ENCODE results near the gene ACTL10.

DNA sequence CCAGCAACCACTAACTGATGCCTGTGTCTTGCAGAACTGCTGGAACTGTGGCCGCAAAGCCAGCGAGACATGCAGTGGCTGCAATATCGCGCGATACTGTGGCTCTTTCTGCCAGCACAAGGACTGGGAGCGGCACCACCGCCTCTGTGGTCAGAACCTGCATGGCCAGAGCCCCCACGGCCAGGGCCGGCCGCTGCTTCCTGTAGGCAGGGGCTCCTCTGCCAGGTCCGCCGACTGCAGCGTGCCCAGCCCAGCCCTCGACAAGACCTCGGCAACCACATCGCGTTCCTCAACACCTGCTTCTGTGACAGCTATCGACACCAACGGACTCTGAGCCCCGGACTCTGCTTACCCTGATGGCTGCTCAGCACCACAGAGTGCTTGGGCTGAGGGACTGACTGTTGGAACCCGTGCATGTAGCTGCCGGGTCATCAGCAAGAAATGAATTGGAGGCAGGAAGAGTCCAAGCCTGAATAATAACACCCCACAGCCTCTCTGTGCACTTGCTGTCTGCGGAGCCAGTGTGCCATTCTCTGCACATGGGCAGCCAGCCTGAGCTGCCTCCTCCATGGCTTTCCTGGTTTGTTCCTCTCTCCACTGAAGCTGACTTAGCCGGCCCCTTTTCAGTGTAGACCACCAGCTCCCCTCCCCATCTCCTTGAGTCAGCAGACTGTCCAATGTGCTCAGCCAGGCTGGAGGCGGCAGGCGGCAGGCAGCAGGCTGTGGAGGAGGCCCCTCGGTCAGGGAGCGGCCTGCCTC lies 22.3 kb upstream of the ACTL10 start:
- TF ChIP-seq, protein P1, sequence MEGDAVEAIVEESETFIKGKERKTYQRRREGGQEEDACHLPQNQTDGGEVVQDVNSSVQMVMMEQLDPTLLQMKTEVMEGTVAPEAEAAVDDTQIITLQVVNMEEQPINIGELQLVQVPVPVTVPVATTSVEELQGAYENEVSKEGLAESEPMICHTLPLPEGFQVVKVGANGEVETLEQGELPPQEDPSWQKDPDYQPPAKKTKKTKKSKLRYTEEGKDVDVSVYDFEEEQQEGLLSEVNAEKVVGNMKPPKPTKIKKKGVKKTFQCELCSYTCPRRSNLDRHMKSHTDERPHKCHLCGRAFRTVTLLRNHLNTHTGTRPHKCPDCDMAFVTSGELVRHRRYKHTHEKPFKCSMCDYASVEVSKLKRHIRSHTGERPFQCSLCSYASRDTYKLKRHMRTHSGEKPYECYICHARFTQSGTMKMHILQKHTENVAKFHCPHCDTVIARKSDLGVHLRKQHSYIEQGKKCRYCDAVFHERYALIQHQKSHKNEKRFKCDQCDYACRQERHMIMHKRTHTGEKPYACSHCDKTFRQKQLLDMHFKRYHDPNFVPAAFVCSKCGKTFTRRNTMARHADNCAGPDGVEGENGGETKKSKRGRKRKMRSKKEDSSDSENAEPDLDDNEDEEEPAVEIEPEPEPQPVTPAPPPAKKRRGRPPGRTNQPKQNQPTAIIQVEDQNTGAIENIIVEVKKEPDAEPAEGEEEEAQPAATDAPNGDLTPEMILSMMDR (IDR thresholded peaks at IDR 0.05 in 8 of 11, conservative IDR thresholded peaks at IDR 0.05 in 3 of 11) = no peak
- TF ChIP-seq POLR2A (IDR thresholded peaks at IDR 0.05) = no peak
